Breast epithelium (tissue), 4 donors: ENCODE results near the gene GRAMD2A. TPM values are rescaled to one million over a fixed set of nuclear protein-coding genes. Genes with fewer than 3 reads are reported as not detected.

Experiments used
- DNase-seq, 2 donors: peaks; one replicate each; pipeline ENCODE4 v3.0.0-alpha.2; 2019; ENCODE audit warnings: low spot score in 2 of 2
- H3K27ac ChIP-seq, 2 donors: fragments of 200-600 bp; sonication (generic) in 1 of 2; one replicate each; pipeline ENCODE4 v1.5.1; 2016 to 2019; ENCODE audit warnings: mild to moderate bottlenecking in 1 of 2
- H3K27me3 ChIP-seq, 2 donors: fragments of 200-600 bp; sonication (generic) in 1 of 2; one replicate each; pipeline versions ENCODE4 v1.5.1 to v1.6.0; 2017 to 2019; ENCODE audit warnings: control low read depth in 1 of 2, mild to moderate bottlenecking in 1 of 2
- H3K36me3 ChIP-seq: fragments of 200-600 bp; one replicate; pipeline ENCODE4 v1.5.1; 2019
- H3K4me1 ChIP-seq, 2 donors: fragments of 200-600 bp; sonication (generic); one replicate each; pipeline ENCODE4 v1.5.1; 2016 to 2019; ENCODE audit warnings: control low read depth in 1 of 2
- H3K4me3 ChIP-seq, 3 donors: fragments of 200-600 bp; sonication (generic); 1 replicate in 2 of 3; 2 replicates in 1 of 3; pipeline ENCODE4 v1.5.1; 2016 to 2019; ENCODE audit warnings: mild to moderate bottlenecking in 3 of 3, moderate library complexity in 2 of 3
- H3K9me3 ChIP-seq, 2 donors: fragments of 200-600 bp; sonication (generic) in 1 of 2; one replicate each; pipeline ENCODE4 v1.5.1; 2016 to 2019; ENCODE audit warnings: control low read depth in 1 of 2
- CTCF ChIP-seq, 3 donors: fragments of 450-650 bp; IDR thresholded peaks; one replicate each; pipeline ENCODE4 v1.5.1; 2016 to 2017; ENCODE audit warnings: antibody characterized with exemption in 3 of 3, mild to moderate bottlenecking in 3 of 3, moderate library complexity in 3 of 3
- POLR2A ChIP-seq: fragments of 450-650 bp; IDR thresholded peaks from one replicate; pipeline ENCODE4 v1.6.1; 2016; ENCODE audit warnings: antibody characterized with exemption, mild to moderate bottlenecking, moderate library complexity
- POLR2AphosphoS5 ChIP-seq, 3 donors: sonication (generic); formaldehyde crosslinking; IDR thresholded peaks; one replicate each; pipeline ENCODE4 v1.6.1; 2017; ENCODE audit warnings: antibody characterized with exemption in 3 of 3
- intact Hi-C: fragments of 100-400 bp; cut with DNase I; formaldehyde crosslinking; loops from one replicate; pipeline ENCODE4 v1.15.1; 2023; ENCODE audit warnings: low total_unique reads
- total RNA-seq, 3 donors: library from RNA; depleted of rRNA; stranded (reverse); fragments of >200 nt; gene quantifications; one replicate each; pipeline ENCODE4 v1.1.0, GENCODE V29; 2016

GRAMD2A gene
- total RNA-seq, 3 donors from 2014 or later, result 0.16 to 52.5 (median 18.7) TPM

GRCh38 chr15:72189250-72189902 lies 8.2 kb downstream of the GRAMD2A start:
- Histone ChIP-seq H3K9me3 (no peaks in the 10 kb centered on the region), H3K4me1 (no peaks in the 10 kb centered on the region), H3K36me3 (no peaks in the 10 kb centered on the region), H3K27me3 (no peaks in the 10 kb centered on the region), H3K4me3 (no peak overlapping the region), H3K27ac (no peak overlapping the region)
- no peak for DNase-seq
- TF ChIP-seq POLR2A, result no peak
- TF ChIP-seq CTCF (IDR thresholded peaks at IDR 0.05), result no peak
- no peak for TF ChIP-seq POLR2AphosphoS5 (IDR thresholded peaks at IDR 0.05)
- intact Hi-C loops, result no loop called here

GRCh38 chr15:72184165-72184811 lies 13.3 kb downstream of the GRAMD2A start:
- H3K27ac ChIP-seq, result peak overlapping the region; percentile 80 to 91

GRCh38 chr15:72183781-72184164 lies 13.8 kb downstream of the GRAMD2A start:
- no peaks in the 10 kb centered on the region for H3K36me3 ChIP-seq
- intact Hi-C loops, result no loop called here
- DNase-seq, result peak in 1 of 2 donors; percentile 7
- H3K27me3 ChIP-seq, result no peaks in the 10 kb centered on the region
- TF ChIP-seq CTCF (IDR thresholded peaks at IDR 0.05), result no peak
- no peak for TF ChIP-seq POLR2A
- TF ChIP-seq POLR2AphosphoS5 (IDR thresholded peaks at IDR 0.05), result no peak
- peak overlapping the region; percentile 80 to 91 for H3K27ac ChIP-seq
- H3K4me3 ChIP-seq, result peak overlapping the region; percentile 25 to 61 (median 45)
- H3K9me3 ChIP-seq, result no peaks in the 10 kb centered on the region
- peaks cover 0 to 15% of the 10 kb centered on the region in 2 donors for H3K4me1 ChIP-seq

More at GRCh38 chr15:72184165-72184811, 13.3 kb downstream of the GRAMD2A start:
- Histone ChIP-seq H3K27me3 (no peaks in the 10 kb centered on the region), H3K9me3 (no peaks in the 10 kb centered on the region), H3K4me1 (peaks cover 0 to 11% of the 10 kb centered on the region in 2 donors), H3K4me3 (peak overlapping the region; percentile 25 to 61 (median 45)), H3K36me3 (no peaks in the 10 kb centered on the region)
- intact Hi-C loops, result no loop called here
- DNase-seq, result peak in 1 of 2 donors; percentile 23
- TF ChIP-seq POLR2A, result no peak
- no peak for TF ChIP-seq CTCF (IDR thresholded peaks at IDR 0.05)
- no peak for TF ChIP-seq POLR2AphosphoS5 (IDR thresholded peaks at IDR 0.05)

GRCh38 chr15:72182673-72183072 lies 14.9 kb downstream of the GRAMD2A start:
- Histone ChIP-seq H3K36me3 (no peaks in the 10 kb centered on the region), H3K4me3 (no peak overlapping the region), H3K9me3 (no peaks in the 10 kb centered on the region), H3K27ac (peak overlapping the region; percentile 66 to 91), H3K27me3 (no peaks in the 10 kb centered on the region), H3K4me1 (peaks cover 0 to 20% of the 10 kb centered on the region in 2 donors)
- DNase-seq, result peak; percentile 28 to 82
- intact Hi-C loops, result no loop called here
- TF ChIP-seq POLR2A (no peak), POLR2AphosphoS5 (IDR thresholded peaks at IDR 0.05) (peak in 1 of 3 donors; percentile 9)

- intact Hi-C loops, result no loop called here
- Histone ChIP-seq H3K27me3 (no peaks in the 10 kb centered on the region), H3K27ac (peak overlapping the region; percentile 91 to 96), H3K9me3 (no peaks in the 10 kb centered on the region), H3K4me1 (peaks cover 0 to 25% of the 10 kb centered on the region in 2 donors), H3K4me3 (no peak overlapping the region), H3K36me3 (no peaks in the 10 kb centered on the region)
- TF ChIP-seq POLR2AphosphoS5 (IDR thresholded peaks at IDR 0.05), result no peak
- no peak for DNase-seq
Observed at GRCh38 chr15:72182244-72182643, 15.3 kb downstream of the GRAMD2A start.

GRCh38 chr15:72180761-72181324 lies 16.7 kb downstream of the GRAMD2A start:
- peak overlapping the region; percentile 91 to 96 for H3K27ac ChIP-seq
- no peaks in the 10 kb centered on the region for H3K27me3 ChIP-seq
- H3K36me3 ChIP-seq, result no peaks in the 10 kb centered on the region
- TF ChIP-seq POLR2AphosphoS5 (IDR thresholded peaks at IDR 0.05) (no peak), POLR2A (no peak), CTCF (IDR thresholded peaks at IDR 0.05) (no peak)
- intact Hi-C loops, result no loop called here
- peaks cover 3 to 35% of the 10 kb centered on the region in 2 donors for H3K4me1 ChIP-seq
- no peaks in the 10 kb centered on the region for H3K9me3 ChIP-seq
- peak in 1 of 2 donors; percentile 17 for DNase-seq
- H3K4me3 ChIP-seq, result peak overlapping the region in 1 of 3 donors; percentile 44
